GM21737 (cell line): ENCODE measurements around the gene WDR26.
A peak's percentile ranks its signal among the peaks of the same experiment; 100 is the strongest.
"Not testable (repeated sequence)": the region's sequence is repeated elsewhere in the genome, so short reads cannot be mapped to it uniquely, and the experiment has no call there.

Source experiments
- ATAC-seq: cut with Tn5 transposase; IDR thresholded peaks from one replicate; pipeline ENCODE4 v1.9.1; 2021; ENCODE audit warnings: mild to moderate bottlenecking, moderate library complexity; ENCODE audit not compliant: unreplicated experiment

Gene WDR26

DNA sequence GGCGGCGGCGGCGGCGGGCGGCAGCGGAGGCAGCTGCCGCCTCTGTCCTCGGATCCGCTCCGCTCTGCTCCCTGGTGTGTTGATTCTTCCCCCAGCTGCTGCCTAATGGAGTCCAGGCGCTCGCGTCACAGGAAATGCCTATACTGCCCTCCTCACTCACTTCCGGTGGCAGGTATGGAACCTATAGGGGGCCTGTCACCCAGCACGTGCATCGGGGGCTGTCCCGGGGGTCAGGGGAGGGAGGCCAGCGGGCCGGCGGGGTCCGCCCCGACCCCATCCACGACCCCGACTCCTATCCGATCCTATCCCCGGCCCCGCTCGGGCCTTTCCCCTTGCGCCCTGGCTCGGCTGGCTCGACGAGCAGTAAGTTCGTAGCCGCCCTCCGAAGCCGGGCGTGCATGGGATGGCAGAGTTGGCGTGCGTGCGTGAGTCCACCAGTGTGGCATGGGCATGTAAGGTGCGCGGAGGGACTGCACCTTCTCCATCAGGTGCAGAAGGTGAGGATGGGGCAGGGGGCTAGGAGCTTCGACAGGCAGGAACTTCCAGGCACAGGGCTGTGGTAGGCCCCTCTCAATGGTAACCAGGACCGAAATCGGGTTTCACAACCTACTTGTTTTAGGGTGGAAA is at the start of gene WDR26:
Gene WDR26, minus strand, starts transcription at position 107 of the 627 bp plus-strand sequence.
- ATAC-seq, result peak; percentile 83

DNA sequence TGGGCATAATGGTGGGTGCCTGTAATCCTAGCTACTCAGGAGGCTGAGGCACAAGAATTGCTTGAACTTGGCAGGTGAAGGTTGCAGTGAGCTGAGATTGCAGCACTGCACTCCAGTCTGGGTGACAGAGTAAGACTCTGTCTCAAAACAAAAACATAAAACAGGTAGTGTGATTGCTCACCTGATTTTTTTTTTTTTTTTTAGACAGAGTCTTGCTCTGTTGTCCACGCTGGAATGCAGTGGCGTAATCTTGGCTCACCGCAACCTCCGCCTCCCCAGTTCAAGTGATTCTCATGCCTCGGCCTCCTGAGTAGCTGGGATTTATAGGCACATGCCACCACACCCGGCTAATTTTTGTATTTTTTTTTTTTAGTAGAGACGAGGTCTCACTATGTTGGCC is 48.6 kb upstream of the WDR26 start:
- not testable (repeated sequence) for ATAC-seq

DNA sequence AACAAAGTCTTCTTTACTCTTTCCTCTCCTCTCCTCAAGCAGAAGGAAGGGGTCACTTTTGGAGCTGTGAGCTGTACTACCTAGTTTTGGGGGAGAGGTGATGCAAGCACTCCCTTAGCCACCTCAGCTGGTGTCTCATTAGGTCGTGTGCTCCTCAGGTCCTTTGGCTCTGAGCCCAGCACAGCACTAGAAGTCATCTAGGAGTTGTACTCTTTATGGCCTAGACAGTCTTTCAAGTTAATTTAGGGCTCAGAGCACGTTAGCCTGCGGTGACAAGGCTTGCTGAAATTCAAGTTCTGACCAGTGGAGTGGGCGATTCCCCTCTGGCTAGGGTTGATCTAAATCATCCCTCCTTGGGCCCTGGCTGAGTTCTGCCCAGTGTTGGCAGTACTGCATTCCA is 48.0 kb upstream of the WDR26 start:
- ATAC-seq, result no peak

DNA sequence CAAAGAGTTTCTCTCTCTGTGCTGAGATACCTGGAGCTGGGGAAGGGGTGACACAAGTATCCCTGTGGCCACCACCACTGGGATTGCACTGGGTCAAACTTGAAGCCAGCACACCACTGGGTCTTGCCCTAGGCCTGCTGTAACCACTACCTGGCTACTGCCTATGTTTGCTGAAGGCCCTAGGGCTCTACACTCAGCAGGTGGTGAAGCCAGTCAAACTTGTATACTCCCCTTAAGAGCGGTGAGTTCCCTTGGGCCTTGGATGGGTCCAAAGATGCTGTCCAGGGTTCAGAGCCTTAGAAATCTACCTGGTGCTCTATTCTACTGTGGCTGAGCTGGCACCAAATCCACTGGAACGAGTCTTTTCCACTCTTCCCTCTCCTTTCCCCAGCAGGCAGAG is 47.0 kb upstream of the WDR26 start:
- no peak for ATAC-seq

DNA sequence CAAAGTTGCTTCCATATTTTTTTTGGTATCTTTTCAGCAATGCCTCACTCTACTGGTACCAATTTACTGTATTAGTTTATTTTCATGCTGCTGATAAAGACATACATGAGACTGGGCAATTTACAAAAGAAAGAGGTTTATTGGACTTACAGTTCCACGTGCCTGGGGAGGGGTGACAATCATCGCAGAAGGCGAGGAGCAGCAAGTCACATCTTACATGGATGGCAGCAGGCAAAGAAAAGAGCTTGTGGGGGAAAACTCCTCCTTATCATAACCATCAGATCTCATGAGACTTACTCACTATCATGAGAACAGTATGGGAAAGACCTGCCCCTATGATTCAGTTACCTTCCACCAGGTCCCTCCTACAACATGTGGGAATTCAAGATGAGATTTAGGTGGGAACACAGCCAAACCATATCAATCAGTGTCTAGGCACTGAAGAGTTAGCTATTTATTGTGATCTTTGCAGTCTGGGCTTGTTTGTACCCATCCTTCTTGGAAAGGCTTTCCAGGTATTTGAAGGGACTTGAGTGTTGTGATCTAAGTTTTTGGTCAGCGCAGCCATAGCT is 46.4 kb upstream of the WDR26 start:
- not testable (repeated sequence) for ATAC-seq

DNA sequence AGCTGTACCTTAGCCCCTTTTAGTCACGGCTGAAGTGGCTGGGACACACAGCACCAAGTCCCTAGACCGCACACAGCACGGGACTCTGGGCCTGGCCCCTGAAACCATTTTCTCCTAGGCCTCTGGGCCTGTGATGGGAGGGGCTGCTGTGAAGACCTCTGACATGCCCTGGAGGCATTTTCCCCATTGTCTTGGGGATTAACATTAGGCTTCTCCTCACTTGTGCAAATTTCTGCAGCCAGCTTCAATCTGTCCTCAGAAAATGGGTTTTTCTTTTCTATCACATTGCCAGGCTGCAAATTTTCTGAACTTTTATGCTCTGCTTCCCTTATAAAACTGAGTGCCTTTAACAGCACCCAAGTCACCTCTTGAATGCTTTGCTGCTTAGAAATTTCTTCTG is 45.6 kb upstream of the WDR26 start:
- not testable (repeated sequence) for ATAC-seq

DNA sequence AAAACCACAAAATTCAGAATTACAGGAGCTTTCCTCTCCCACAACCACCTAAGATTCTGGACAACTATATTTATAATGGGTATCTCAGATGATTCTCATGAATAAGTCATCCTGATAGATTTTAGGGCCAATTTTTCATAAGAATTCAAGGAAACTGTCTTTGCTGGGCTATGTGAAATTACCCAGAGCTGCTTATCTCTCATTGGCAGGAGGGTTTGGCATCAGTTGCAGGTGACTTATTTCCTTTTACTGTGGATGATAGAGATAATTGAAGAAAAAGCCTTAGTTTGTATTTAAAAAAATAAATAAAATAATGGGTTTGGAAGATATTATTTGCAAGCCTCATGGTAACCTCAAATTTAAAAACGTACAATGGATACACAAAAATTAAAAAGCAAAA is 38.2 kb upstream of the WDR26 start:
- ATAC-seq, result no peak

DNA sequence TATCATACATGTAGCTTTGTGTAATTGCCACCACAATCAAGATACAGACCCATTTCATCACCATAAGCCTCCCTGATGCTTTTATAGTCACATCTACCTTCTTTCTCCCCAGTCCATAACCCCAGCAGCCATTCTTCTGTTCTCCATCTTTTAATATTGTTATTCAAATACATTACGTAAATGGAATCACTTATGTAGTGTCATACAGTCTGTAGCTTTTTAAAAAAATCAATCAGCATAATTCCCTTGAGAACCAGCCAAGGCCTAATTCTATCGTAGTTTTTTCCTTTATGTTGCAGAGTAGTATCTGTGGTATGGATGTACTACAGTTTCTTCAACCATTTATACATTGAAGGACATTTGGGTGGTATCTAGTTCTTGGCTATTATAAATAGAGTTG is 31.6 kb upstream of the WDR26 start:
- no peak for ATAC-seq

DNA sequence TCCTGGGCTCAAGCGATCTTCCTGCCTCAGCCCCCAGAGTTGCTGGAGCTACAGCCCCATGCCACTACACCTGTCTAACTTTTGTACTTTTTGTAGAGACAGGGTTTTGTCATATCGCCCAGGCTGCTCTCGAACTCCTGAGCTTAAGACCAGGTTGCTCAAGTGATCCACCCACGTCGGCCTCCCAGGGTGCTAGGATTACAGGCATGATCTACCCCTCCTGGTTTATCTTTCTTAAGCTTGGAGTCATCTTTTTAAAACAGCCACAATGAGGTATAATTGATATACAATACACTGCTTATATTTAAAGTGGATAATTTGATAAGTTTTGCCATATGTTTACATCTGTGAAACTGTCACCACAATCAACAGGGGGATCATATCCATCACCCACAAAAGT is 25.4 kb upstream of the WDR26 start:
- no peak for ATAC-seq

DNA sequence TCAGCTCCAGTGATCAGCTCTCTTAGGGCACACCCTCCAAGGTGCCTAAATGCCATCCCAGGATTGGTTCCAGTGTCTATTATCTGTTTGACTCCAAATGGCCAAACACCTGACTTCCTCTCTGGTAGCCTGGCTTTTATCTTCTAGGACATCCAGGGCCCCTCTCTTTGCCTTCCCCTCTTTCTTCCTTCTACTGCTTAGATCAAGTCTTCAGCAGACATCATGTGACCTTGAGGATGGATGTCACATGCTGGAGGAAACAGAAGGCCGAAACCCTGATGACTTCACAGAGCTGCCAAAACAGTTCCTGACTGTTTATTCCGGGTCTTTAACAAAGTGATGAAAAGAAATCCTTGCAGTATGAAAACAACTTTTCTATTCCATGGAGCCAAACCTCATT is 24.4 kb upstream of the WDR26 start:
- ATAC-seq, result no peak

DNA sequence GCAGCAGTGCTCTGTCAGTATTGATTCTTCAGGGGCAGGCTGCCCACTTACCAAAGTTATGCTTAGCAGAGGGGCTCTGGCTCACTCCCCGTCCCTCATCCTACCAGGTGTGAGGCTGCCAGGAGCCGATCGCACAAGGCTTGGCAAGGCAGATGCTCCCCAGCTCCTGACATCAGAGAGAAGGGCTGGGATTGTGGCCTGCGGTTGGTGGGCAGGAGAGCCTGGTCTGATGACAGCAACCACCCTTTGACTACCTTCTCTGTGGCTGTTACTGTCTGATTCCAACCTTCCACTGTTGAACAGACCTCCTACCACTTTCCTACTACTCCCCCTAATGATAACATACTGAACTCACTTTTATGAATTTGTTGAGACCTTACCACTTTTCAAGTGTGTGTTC is 23.7 kb upstream of the WDR26 start:
- ATAC-seq, result no peak

DNA sequence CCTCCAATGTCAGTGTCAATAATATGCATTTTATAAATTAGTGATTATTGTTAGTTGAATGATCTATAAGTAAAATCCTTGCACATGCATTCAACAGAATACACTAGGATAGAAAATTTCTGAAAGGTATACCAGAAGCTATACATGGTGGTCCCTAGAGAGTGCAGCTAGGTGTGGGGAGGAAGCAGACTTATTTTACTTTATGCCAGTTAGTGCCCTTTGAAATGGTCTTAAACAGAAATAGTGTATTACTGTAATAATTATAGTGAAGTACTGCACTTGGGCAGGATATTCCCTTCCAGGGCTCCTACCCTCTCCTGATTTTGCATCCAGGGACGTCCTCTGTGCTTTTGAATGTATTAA is 23.2 kb upstream of the WDR26 start:
- no peak for ATAC-seq

DNA sequence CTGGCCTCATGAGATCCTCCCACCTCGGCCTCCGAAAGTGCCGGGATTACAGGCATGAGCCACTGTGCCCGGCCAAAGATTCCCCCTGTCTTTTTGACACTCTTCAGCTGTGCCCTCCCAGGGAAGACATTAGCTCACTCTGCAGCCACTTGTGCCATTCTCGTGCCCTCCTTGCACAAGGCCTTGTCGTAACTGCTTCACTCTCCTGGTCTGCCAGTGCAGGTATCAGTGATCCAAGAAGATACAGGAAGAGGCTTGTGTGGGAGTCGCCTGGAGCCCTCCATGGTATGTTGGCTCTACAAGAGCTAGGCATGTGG is 22.0 kb upstream of the WDR26 start:
- ATAC-seq, result no peak

DNA sequence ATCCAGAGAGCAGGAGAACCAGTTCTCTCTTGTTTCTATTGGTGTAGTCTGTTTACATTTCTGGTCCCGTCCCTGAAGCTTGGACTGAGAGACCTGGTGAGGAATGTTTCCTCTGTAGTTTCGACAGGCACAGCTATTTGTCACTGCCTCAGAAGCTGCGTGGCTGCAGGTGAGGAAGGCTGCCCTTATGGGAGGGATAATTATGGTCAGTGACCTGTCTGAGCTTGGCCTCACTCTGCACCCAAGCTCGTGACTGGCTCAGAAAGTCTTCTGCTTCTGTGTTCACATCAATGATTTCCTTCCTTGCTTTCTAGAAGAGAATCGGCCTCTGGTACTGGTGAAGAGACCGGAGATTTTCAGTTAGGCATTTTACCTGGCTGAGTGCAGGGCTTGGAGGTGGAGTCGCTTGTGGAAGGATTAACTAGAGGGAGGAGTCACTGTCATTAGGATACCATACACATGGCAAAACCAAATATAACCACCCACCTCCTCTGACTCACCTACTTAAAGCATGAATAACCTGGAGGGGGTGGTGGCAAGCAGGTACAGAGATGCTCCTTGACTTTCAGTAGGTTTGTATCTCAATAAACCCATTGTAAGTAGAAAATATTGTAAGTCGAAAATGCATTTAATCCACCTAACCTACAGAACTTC is 19.9 kb upstream of the WDR26 start:
- no peak for ATAC-seq

DNA sequence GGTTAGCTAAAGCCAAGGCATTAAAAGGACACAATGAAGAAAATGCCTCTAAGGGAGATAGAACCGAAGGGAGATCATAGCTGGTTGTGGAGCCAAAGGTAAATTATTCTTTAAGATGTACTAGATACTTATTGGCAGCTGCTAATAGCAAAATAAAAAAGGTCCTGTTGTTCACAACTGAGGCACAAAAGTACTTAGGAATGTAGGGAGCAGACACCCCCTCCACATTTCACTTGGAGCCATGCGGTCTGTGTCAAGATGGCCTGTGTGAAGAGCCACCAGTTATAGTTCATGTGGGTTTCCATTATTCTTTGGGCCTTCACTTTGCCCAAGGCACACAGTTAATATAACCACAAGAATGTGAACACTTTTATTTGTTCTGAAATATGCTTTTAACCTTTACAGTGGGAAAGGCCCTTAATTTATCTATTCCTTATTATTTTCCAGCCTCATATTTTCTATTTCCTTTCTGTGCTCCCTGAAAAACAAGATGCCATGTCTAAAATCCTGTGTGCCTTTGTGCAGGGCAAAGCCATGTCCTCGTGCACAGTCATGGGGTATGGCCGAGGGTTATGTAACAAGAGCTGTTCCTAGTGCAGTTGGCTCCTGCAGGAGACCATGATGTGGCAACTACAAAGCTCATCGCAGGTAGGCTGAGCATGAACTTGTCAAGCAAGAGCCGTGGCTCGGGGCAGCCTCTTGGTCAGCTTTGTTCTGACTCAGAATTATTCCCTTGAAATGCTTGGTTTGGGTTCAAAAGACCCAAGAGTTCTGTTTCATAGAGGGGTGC is 16.2 kb upstream of the WDR26 start:
- ATAC-seq, result no peak

DNA sequence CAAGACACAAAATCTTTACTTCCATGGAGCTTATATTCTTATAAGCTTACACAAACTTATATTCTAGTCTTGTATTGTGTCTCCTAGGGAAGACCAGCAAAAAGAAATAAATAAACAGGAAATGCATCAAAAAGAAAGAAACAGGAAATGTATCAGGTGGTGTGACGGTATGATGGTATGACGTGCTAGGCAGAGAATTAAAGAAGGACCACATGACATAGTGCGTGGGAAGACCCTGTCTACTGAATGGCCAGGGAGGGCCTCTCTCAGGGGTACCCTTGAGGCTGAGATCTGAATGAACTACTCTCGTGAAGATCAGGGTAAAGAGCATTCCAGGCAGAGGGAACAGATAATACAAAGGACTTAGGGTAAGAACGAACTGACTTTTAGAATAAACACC is 15.6 kb upstream of the WDR26 start:
- ATAC-seq, result no peak

DNA sequence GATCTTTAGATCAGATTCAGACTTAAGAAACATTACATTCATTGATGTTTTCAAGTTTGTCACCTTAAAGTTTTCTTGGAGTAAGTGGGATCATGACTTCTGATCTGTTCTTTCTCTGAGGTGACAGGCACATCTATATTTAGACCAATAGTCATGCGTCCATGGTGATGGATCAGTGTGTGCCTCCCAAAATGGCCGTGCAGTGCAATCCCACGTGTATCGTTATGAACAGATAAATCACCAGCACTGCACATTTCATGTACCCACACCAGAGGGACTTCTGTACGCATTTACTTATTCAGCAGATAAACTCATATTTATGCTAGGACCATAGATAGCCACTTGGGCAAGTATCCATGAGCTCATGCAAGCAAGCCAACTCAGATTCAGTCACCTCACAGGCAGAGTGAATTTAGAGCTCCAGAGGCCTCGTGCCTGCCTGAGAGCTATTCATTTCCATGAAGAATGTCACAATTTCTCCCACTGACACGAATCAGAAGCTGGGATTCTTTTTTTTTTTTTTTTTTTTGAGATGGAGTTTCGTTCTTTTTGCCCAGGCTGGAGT is 13.9 kb upstream of the WDR26 start:
- ATAC-seq, result no peak

DNA sequence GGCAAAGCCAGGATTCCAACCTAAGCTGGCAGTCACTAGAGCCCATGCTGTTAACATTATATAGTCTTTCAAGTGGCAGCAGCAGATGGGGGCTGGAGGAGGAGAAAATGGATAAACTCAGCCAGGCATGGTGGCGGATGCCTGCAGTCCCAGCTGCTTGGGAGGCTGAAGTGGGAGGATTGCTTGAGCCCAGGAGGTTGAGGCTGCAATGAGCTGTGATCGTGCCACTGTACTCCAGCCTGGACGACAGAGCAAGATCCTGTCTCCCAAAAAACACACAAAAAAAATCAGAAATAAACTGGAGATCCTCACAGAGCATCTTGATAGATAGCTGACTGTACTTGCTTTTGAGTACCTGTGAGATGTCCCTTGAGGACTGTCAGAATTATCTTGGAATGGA is 13.4 kb upstream of the WDR26 start:
- no peak for ATAC-seq

DNA sequence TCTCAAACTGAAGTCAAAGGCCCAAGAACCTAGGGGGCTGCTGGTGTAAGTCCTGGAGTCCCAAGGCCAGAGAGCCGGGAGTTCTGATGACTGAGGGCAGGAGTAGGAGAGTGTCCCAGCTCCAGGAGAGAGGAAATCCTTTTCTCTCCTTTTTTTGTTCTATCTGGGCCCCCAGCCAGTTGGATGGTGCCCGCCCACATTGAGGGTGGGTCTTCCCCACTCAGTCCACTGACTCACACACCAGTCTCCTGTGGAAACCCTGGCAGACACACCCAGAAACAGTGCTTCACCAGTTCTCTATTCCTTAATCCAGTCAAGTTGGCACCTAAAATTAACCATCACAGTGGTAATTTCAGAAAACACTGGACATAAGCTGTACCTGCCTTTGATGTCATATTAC is 12.7 kb upstream of the WDR26 start:
- no peak for ATAC-seq

DNA sequence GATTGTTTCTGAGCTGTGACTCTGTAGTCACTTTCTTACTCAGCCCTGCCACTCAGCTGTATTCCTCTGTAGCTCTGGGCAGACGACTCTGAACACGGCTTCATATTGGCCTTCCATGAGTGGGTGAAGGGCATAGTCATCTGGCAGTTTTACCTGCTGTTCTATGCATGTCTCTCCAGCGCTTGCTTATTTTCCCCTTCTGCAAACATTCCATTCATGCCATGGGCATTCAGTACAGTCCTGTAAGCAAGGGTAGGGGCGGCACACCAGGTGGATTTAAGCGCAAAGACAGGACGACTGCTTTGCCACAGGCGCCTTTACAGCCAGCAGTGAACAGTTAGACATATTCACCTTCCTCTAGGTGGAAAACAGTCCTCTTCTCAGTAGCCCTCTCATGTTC is 4.4 kb upstream of the WDR26 start:
- ATAC-seq, result no peak

DNA sequence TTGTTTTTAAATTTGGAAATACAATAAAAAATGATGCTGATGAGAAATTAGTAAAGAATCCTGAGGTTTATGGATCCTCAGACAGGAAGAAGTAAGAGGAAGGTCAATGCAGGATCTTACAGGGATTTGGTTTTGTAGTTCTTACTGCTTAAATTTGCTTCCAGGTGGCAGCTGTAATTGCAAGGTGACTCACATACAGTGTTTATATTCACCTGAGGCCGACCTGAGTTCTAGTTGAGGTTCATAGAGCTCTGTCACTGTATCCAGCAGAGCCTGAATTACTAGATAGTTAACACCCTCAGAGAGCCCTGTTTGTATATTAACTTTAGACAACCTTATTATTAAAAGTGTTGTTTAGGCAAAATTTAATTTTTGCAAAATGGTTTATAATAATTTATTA is 1.4 kb upstream of the WDR26 start:
- no peak for ATAC-seq

DNA sequence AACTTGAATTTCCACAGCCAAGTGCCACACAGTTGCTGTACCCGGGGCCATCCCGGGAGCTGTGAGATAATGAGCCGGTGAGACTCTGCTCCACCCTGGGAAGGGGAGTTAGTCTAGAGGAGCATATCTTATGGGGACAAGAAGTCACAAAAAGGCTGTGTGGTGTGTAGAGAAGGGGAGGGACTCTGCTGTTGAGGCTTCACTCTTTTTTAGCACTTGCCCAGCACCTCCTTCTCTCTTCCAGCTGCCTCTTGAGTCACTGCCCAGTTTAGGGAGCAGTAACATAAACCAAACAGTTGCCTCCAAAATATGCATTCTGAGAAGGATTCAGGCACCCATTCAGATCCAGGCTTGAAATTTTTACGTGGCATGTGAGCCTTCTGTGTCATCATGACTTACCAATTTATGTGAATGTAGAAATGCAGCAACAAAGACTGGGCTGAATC is 744 bp upstream of the WDR26 start:
- peak; percentile 4 for ATAC-seq
